ENCODE data around the gene LRRN2.
"Not testable (repeated sequence)": the region's sequence is repeated elsewhere in the genome, so short reads cannot be mapped to it uniquely, and the experiment has no call there.

The LRRN2 gene

DNA sequence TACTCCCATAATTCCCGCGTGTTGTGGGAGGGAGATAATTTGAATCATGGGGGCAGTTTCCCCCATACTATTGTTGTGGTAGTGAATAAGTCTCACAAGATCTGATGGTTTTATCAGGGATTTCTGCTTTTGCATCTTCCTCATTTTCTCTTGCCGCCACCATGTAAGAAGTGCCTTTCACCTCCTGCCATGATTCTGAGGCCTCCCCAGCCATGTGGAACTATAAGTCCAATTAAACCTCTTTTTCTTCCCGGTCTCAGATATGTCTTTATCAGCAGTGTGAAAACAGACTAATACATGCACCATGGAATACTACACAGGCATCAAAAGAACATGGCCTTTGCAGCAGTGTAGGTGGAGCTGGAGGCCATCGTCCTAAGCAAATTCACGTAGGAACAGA lies 56.1 kb downstream of the LRRN2 start:
- not testable (repeated sequence) for DNase-seq (ENCODE audit: low spot score)

DNA sequence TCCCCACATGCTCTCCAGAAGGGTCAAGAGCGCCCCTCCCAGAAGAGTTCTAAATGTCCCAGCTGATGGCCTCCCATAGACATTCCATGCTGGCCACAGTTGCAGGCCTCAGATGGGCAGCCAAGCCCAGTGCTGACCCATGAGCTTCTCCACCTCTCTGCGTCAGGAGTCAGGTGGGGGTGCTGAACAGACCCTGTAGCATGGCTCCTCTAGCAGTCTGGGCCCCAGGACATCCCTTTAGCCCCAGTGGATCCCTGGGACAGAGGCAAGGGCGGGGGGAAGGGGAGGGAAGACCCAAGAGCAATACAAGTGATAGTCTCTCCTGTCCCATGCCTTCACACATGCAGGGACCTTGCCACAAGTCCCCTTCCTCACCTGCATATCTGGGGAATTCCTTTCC lies 56.7 kb downstream of the LRRN2 start:
- DNase-seq (ENCODE audit: low spot score) = no peak

DNA sequence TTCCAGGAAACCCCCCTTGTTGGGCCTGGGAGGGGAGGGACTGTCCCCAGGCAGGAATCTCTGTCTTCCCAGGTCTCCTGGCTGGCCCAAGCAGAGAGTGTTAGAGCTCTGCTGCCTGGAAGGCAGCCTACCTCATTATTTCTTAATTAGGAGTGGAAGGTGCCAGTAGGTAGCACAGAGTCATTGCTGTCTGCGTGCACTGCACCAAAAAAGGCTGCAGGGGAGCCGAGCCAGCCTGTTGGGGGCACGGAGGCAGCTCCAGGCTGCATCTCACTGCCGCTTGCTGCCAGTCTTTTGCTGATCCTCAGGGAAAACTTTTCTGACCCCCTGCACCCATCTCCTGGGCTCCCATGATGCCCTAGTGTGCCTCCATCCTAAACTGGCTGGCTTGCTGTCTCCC lies 58.1 kb downstream of the LRRN2 start:
- no peak for DNase-seq (ENCODE audit: low spot score)

DNA sequence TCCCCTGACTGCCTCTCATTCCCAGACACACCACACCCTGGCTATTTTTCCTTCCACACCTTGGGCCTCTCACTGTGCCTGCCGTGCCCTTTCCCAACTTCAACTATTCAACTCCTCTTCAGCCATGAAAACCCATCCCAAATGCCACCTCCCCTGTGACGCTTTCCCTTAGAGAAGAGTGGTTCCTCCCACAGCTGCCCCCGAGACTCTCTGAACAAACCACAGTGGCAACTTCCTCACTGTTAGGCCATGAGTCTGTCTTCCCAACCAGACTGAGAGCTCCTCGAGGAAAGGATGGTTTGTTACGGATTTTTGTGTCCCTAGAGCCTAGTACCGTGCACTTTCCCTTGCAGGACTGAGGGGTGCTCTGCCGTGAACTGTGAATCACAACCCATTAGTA lies 59.2 kb downstream of the LRRN2 start:
- DNase-seq (ENCODE audit: low spot score) = no peak

DNA sequence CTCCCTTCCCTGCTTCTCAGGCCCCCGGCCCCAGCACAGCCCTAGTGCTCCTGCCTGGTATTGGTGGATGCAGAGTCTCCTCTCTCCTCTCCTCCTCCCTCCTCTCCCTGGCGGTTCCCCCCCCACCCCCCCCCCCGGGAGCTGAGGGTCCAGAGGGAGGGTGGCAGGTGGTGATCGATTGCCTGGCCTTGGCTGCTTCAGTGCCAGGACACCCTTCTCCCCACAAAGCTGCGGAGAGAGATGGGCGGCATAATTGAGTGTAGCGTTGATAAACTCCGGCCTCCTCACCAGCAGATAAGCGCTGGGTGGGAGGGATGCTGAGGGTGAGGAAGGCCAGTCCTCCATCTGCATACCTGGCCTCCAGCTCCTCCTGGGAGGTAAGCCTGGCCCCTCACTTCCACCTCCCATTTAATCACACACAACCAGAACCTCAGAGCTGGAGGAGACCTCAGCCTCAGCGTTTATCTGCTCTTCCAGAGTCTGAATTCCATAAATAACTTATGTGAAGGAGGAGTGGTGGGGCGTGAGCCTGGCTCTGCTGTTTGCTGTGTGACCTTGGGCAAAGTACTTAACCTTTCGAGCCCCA lies 60.8 kb downstream of the LRRN2 start:
- DNase-seq (ENCODE audit: low spot score) = no peak

DNA sequence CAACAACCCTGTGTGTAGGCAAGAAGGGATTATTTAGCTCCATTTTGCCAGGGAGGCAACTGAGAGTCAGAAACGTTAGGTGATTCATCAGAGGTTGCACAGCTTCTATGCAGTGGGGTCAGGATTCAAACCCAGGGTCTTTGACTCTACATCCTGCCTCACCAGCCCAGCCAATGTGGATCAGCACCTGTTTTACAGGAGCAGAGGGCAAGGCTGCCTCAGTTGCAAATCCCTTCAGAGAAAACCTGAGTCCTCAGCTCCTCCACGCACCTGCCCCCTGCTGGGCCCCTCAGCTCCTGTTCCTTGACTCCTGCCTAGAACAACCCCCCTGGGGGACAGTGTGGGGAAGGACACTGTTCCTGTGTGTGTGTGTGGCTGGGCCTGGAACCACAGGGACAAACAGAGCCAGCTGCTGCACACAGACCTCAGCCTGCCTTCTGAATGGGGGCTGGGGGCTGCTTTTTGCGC lies 61.6 kb downstream of the LRRN2 start:
- no peak for DNase-seq (ENCODE audit: low spot score)

DNA sequence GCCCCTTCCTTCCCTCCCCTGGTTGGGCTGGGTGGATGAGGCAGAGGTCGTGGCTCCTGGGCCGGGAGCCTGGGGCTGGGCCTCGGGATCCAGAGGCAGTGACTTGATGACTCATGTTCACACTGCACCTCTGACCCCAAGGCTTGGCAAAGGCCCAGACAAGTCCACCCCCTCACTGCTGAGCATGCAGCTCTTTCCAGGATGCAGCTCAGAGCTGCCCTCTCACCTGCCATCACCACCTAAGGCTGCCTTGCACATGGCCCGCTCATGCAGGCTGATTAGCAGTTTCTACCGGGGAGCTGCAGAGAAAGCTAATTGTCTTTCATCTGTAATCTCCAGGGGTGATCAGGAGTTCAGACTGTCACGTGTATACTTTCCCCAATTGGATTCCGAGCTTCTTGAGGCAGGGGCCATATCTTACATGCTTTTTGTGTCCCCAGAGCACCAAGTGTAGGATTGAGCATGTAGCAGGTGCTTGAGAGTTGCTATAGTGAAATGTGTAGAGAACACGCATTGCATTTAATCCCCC lies 62.1 kb downstream of the LRRN2 start:
- DNase-seq (ENCODE audit: low spot score) = no peak

DNA sequence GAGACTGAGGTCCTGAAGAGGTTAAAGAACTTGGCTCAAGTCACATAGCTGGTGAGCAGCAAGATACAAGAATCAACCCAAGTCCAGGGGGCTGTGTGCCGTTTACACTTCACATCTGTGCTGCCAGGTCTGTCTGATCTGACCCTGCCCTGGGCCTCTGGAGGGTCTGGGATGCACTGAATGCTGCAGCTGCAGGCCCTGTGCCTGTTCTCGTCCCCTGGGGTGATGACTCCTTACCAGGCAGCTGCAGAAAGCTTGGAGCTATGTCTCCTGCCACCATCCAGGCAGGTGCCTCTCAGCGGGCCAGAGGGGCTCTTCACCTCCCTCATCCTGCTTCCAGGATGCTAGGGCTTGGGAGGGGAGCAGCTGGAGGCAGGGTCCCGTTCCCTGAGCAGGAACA lies 63.5 kb downstream of the LRRN2 start:
- DNase-seq (ENCODE audit: low spot score) = no peak

DNA sequence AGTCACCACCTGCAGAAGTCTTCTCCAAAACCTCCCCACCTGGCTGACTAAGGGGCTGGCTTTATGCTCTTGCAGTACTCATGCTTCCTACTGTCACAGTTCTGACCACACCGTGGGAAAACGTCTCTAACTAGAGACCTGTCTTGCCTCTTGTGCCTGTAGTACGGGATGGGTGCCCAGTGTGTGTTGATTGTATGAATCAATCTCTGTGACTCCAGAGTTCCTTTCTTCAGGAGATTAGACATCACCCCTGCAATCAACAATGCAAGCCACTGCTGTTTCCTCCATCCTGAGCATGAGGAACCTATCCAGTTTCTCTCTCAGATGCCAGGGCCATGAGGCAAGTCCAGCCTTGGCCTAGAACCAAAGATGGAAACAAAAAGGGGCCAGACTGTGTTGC lies 64.1 kb downstream of the LRRN2 start:
- DNase-seq (ENCODE audit: low spot score) = no peak

DNA sequence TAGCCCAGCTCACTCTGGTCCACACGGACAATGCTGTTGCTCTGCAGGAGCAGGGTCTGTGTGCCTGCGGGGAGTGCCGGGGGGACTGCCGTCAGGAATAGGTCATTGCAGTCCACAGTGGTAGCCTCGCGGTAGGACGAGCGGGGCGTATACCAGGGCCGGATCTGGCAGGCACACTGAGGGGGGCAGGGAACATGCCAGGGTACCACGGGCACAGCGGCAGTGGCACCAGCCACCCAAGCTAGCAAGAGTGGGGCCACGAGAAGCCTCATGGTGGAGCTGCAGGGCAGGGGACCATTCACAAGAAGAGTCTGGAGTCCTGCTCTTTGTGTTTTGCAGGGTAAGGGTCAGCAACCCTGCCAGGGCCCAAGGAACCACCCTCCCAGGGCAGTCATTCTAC lies 65.8 kb downstream of the LRRN2 start:
- no peak for DNase-seq (ENCODE audit: low spot score)

DNA sequence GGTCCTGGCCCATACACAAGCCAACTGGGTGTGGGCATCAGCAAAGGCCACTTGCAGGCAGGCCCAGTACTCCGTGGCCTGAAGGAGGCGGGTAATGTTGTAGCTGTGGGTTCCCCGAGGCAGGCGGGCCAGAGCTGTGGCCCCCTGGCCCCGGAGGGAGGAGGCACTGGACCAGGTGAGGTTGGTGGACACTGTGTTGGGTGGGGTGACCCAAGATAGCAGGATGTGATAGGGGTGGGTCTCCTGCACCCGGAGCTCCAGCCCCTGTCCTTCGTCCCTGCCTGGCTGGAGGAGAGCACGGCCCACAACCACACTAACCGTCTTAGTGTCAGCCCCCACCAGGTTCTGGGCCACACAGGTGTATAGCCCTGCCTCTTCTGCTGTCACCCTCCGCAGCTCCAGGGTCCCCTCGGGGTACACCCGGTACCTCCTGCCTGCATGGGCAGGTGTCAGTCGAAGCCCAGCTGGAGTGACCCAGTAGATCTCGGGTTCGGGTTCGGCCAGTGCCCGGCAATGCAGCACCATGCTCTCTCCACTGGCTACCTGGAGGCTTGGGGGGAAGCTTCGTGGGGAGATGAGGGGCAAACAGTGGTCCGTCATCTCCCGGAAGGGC lies 67.3 kb downstream of the LRRN2 start:
- DNase-seq (ENCODE audit: low spot score) = no peak

DNA sequence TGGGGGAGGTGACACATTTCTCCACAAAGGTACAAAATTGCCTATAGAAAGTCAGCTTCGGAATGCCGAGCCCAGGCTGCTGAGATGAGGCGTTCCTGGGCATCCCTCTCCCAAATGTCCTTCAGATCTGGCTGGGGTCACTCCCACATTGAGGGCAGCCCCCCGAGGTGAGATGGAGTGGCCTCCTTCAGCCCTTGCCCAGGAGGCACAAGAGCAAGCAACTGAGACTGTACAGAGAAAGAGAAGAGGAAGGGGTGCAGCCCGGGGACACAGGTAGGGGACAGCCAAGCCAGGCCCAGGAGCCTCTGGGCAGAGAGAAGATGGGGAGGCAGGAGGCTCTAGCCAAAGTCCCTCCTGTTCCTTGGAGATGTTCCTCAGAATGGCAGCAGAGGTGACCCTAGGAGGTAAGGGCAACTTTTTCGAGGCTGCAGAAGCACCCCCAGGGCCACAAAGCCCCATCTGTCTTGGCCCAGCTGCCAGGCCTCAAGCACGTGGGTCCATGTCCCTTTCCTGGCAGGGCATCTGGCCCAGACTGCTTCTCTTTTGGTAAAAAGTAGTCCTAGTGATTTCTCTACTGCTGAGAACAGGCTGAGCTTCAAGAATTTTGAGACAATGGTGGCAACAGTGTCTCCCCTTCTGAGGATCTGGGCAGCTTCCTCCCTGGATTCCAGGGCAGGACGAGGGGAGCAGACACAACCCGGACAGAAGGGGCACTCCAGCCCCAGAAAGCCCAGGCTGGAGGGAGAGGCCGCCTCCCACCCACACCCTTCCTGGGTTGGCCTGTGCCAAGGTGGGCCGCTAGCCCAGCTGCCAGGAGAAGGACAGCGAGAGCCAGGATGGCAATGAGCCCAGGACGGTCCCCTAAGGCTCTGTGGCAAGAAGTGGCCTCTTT lies 68.0 kb downstream of the LRRN2 start:
- no peak for DNase-seq (ENCODE audit: low spot score)

DNA sequence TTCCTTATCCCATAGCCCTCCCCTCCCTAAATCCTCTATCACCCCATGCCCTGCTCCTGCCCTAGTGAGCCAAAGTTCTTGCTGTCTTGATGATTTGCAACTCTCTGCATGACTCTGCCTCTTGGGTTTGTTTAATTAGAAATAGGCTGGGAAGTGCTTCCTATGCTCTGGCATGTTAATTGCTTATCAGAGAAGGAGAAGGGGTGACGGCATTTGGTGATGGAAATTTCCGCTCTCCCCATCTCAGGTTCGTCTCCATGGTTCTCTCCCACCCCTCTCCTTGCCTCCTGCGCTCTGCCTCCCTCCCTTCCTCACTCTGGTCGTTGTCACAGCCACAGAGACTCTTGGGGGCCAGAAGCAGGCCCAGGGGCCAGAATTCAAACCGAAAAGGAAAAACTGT lies 68.9 kb downstream of the LRRN2 start:
- no peak for DNase-seq (ENCODE audit: low spot score)

DNA sequence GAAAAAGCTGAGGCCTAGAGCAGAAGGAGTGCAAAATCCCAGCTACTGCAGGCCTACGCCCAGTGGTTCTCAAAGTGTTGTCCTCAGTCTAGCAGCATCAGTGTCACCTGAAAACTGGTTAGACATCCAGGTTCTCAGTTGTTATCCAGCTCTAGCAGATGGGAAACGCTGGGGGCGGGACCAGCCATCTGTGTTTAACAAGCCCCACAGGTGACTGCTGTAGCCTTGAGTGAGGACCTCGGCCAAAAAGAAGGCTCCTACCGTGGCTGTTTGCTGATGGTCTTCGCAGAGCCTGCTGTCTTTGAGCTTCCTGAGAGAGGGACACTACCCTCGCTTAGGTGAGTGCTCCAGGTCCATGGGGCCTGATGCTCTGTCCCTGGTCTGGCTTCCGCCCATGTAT lies 69.7 kb downstream of the LRRN2 start:
- DNase-seq (ENCODE audit: low spot score) = no peak

DNA sequence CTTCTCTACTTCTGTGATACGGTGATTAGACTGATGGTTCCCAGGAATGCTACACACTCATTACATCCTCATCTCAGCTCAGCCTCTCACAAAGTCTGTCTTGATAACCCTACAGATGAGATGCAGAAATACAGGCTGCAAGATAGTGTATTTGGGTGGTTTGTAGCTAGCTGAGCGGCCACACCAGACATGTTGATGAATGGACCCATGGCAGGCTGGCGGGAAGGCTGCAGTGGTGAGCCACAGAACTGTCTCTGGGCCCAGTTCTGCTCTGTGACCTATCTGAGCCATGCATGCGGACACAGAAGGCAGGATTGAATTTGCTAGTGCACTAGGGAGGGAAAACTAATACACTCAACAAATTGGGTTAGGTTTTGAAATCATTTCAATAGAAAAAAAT lies 71.9 kb downstream of the LRRN2 start:
- no peak for DNase-seq (ENCODE audit: low spot score)

DNA sequence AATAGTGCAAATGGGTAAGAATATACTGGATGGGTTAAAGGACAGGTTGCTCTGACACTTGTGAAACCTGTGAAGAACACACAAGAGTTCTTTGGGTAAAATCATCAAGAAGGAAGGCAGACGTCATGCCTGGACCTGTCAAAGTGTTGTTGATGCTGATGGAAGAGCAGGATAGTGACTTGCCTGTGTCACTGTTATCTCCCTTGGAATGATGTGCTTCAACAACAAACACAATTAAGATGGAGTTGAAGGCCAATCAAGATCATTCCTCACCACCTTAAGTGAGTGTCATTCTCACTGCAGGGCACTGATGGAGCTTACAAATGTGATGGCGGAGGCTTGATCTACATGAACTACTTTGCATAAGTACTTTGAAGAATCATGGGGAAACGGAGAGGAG lies 73.2 kb downstream of the LRRN2 start:
- no peak for DNase-seq (ENCODE audit: low spot score)

DNA sequence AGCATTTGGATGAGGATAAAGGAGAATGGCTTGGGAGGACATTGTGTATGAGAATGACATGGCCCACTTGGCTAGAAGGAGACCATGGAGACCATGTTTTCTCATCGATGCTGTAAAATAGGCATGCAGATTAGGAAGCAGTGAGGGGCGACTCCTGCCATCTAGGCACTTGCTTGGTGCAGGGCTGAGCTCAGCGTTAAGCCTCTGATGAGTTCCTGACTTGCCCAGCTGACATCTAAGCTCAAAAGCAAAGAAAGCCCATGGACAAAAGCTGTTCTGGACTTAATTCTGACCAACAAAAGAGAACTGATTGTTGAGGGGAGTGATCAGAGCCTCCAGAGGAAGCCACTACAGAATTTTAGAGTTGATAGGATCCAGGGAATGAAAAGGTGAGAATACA lies 74.5 kb downstream of the LRRN2 start:
- no peak for DNase-seq (ENCODE audit: low spot score)

DNA sequence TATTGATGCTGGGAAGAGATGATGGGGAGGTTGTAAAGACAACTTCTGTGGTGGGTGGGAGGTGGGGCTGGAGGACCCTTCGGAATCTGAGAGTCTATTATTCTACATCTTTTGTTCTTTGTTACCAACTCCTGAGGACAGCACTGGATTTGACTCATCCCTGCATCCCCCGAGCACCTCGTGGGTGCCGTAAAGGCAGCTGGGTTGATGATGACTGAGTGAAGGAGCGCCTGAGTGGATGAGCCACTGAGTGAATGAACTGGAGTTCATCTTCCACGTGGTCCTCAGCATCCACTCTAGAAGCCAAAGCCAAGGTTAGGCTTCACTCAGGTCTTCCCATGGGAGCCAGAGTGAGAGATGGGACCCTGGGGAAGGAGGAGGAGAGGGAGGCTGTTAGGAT lies 77.6 kb downstream of the LRRN2 start:
- no peak for DNase-seq (ENCODE audit: low spot score)

DNA sequence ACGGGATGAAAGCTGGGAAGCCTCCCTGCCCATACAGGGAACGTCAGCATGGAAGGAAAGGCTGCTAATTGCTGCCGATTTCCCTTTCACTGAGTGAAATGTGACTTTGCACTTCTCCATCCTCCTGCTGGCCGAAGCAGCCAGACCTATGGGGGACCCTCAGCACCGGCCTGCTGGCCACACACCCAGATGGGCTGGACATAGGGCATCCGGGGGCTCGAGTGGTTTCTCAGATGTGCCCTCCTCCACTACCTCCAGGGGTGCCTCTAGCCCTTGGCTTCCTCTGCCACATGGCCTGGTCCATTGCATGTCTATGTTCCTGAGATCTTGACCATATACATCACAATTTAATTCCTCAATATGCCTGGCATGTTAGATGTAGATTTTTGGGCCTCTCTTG lies 79.7 kb downstream of the LRRN2 start:
- DNase-seq (ENCODE audit: low spot score) = no peak

DNA sequence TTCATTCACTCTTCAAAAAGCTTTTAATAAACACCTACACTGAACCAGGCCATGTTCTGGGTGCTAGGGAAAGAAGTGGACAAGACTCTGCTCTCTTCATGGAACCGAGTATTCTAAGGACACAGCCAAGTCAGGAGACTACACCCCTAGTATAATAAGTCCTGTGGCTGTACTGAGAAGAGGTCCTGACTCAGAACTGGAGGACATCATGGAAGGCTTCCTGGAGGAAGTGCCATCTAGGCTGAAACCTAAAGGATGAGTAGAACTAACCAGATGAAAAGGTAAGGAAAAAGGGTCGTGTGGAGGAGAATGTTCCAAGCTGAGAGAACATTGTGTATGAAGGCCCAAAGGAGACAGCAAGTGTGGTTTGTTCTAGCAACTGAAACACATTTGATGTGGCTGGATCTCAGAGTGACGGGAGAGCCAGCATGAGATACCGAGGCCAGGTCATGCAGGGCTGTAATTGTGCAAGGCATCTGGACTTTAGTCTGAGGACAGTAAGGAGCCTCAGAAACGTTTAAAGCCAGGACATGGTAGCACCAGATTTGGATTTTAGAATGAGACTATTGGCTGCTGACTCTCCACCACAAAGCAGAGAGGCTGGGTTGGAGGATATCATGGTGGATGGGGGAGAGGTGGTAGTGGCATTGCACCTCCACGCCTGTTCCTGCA lies 82.5 kb downstream of the LRRN2 start:
- no peak for DNase-seq (ENCODE audit: low spot score)

DNA sequence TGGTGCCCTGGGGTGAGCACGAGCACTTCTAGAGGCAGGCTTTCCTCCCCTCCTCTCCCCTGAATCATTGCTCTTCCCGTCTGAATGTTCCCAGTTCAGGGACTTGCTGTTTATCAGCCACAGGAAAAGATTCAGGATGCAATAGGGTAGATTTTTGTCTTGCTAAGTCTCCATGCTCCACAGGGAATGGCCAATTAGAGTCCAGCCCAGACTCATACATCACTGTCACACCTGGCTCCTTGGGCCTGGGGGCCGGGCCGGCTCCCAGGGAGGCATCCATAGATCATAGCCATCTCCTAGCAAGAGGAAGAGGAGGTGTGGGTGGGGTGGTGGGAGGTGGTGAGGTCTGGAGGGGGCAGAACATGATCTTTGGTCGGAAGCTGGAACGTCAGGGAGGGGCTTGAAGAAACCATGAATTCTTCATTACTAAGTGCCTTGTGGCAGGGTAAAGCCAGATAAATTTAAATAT lies 83.4 kb downstream of the LRRN2 start:
- no peak for DNase-seq (ENCODE audit: low spot score)

DNA sequence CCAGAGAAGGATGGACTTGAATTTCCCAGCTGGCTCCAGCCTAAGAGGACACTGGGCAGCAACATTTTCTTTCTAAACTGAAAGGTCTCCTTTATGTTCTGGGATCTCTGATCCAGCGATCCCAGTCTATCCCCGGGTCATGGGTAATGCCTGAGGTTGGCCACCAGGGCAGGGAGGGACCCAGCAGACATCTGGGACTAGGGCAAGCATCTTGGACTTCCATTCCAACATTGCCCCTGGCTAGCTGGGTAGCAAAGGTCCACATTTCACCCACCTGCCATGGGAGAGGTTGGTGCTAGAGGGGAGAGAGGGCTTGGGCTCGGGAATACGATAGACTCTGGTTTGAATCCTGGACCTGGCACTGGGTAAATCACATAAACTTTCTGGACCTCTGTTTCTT lies 84.6 kb downstream of the LRRN2 start:
- no peak for DNase-seq (ENCODE audit: low spot score)
